Amniotic stem cell (primary cell): ENCODE measurements around the gene LPCAT4.

ENCODE experiments used
- DNase-seq: peaks from one replicate; lab custom pipeline; 2025; lab: John Stamatoyannopoulos, UW

Gene LPCAT4

GRCh38 chr15:34336991-34337556 is 29.9 kb downstream of the LPCAT4 start:
- no peak for DNase-seq

GRCh38 chr15:34336231-34336990 is 30.6 kb downstream of the LPCAT4 start:
- no peak for DNase-seq

GRCh38 chr15:34335176-34336032 is 31.6 kb downstream of the LPCAT4 start:
- DNase-seq = no peak

GRCh38 chr15:34334672-34335071 is 32.3 kb downstream of the LPCAT4 start:
- no peak for DNase-seq

- no peak for DNase-seq
Measured at GRCh38 chr15:34332553-34333120, 34.4 kb downstream of the LPCAT4 start.

- no peak for DNase-seq
Measured at GRCh38 chr15:34331809-34332208, 35.2 kb downstream of the LPCAT4 start.

GRCh38 chr15:34330279-34330678 is 36.7 kb downstream of the LPCAT4 start:
- DNase-seq = no peak

- DNase-seq = no peak
Measured at GRCh38 chr15:34329006-34329405, 38.0 kb downstream of the LPCAT4 start.

- DNase-seq = no peak
Measured at GRCh38 chr15:34327906-34328305, 39.1 kb downstream of the LPCAT4 start.

- DNase-seq = no peak
Measured at GRCh38 chr15:34325368-34325767, 41.6 kb downstream of the LPCAT4 start.

- DNase-seq = no peak
Measured at GRCh38 chr15:34324933-34325332, 42.1 kb downstream of the LPCAT4 start.

GRCh38 chr15:34323217-34323616 is 43.8 kb downstream of the LPCAT4 start:
- DNase-seq = no peak

GRCh38 chr15:34318277-34319079 is 48.5 kb downstream of the LPCAT4 start:
- DNase-seq = no peak

GRCh38 chr15:34314491-34315490 is 52.2 kb downstream of the LPCAT4 start:
- DNase-seq = no peak

- no peak for DNase-seq
Measured at GRCh38 chr15:34311563-34311962, 55.4 kb downstream of the LPCAT4 start.
